NCI-H1092 treated with DMSO at 0.1 percent for 48 hours (cell line): Measurements from ENCODE around the gene PRDM5.

Source experiments
- DNase-seq: peaks from one replicate; lab custom pipeline; 2025; lab: John Stamatoyannopoulos, UW

Gene PRDM5

GRCh38 chr4:120903419-120903818 is 19.1 kb downstream of the PRDM5 start:
- DNase-seq, result no peak

GRCh38 chr4:120902925-120903324 is 19.6 kb downstream of the PRDM5 start:
- no peak for DNase-seq

- DNase-seq, result no peak
These were observed 20.8 kb downstream of the PRDM5 start for GRCh38 chr4:120901731-120902130.

GRCh38 chr4:120897981-120898719 is 24.4 kb downstream of the PRDM5 start:
- DNase-seq, result no peak

- no peak for DNase-seq
These were observed 27.0 kb downstream of the PRDM5 start for GRCh38 chr4:120895554-120895953.

- DNase-seq, result no peak
These were observed 29.2 kb downstream of the PRDM5 start for GRCh38 chr4:120893314-120893713.

GRCh38 chr4:120886191-120886590 is 36.3 kb downstream of the PRDM5 start:
- no peak for DNase-seq

GRCh38 chr4:120881846-120882245 is 40.7 kb downstream of the PRDM5 start:
- no peak for DNase-seq

GRCh38 chr4:120881351-120881750 is 41.2 kb downstream of the PRDM5 start:
- DNase-seq, result no peak

GRCh38 chr4:120877021-120877420 is 45.5 kb downstream of the PRDM5 start:
- no peak for DNase-seq

GRCh38 chr4:120874792-120875774 is 47.4 kb downstream of the PRDM5 start:
- DNase-seq, result no peak

GRCh38 chr4:120873554-120873953 is 49.0 kb downstream of the PRDM5 start:
- DNase-seq, result no peak

- no peak for DNase-seq
These were observed 51.4 kb downstream of the PRDM5 start for GRCh38 chr4:120871173-120871572.

- DNase-seq, result no peak
These were observed 52.2 kb downstream of the PRDM5 start for GRCh38 chr4:120870279-120870673.

- no peak for DNase-seq
These were observed 52.8 kb downstream of the PRDM5 start for GRCh38 chr4:120869613-120870278.

- no peak for DNase-seq
These were observed 55.0 kb downstream of the PRDM5 start for GRCh38 chr4:120867506-120867905.

- DNase-seq, result no peak
These were observed 56.5 kb downstream of the PRDM5 start for GRCh38 chr4:120865985-120866384.

GRCh38 chr4:120864969-120865368 is 57.6 kb downstream of the PRDM5 start:
- DNase-seq, result no peak

GRCh38 chr4:120862432-120862831 is 60.1 kb downstream of the PRDM5 start:
- no peak for DNase-seq

GRCh38 chr4:120861852-120862251 is 60.7 kb downstream of the PRDM5 start:
- DNase-seq, result no peak

GRCh38 chr4:120858776-120859175 is 63.8 kb downstream of the PRDM5 start:
- no peak for DNase-seq

- no peak for DNase-seq
These were observed 65.2 kb downstream of the PRDM5 start for GRCh38 chr4:120857312-120857711.

GRCh38 chr4:120856294-120856693 is 66.2 kb downstream of the PRDM5 start:
- no peak for DNase-seq
